NCI-H128 (cell line): ENCODE measurements around the gene TOR1AIP2.
"Not testable (repeated sequence)": the region's sequence is repeated elsewhere in the genome, so short reads cannot be mapped to it uniquely, and the experiment has no call there.

Experiments used
- DNase-seq: peaks from one replicate; lab custom pipeline; 2025; ENCODE audit not compliant: unreplicated experiment; lab: John Stamatoyannopoulos, UW

TOR1AIP2 gene

DNA sequence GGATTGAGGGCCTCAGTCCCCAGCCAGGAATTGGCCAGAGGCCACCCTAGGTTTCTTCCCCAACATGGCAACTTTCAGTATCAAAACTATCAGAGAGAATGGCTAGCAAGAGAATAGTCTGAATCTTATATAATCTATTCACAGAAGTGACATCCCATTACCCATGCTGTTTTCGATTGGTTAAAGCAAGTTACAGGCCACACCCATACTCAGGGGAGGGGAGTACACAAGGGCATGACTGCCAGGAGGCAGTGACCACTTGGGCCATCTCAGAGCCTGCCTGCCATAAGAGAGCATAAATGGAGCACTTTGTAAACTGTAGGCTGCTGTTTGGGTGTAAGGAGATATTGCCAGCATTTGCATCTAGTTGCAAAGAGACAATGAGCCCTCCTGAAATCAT, 69.1 kb downstream of the TOR1AIP2 start:
- no peak for DNase-seq

DNA sequence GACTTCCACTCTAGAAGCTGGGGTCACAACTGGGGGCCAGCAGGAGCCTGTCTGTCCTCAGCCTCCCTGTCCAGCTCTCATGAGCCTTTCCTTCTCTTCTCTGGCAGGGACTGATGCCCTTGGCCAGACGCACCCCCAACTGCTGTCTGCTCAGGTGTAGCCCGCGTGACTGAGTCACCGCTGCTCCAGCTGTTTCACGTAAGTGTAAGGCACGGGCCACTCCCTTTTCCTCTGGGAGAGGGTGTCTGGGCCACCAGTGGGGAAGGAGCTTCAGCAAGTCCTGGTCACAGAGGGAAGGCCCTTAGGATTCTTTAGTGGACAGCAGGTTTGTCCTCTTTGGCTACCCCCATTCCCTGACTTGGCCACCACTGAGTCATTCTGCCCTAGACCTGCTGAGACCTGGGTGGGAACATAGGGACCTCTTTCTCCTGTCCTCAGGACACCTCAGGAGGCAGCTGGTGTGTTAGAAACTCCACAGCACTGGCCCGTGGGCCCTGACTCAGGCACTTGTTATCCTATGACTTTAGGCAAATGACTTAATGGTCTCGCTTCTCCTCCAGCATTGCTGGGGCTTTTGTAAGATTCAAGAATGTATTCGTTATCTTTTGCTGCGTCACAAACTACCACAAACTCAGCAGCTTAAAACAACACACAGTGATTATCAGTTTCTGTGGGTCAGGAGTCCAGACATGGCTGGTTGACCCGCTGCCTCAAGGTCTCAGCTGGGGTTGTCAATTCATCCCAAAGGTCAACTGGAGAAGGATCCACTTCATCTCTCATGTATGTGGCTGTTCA, 69.7 kb downstream of the TOR1AIP2 start:
- DNase-seq = no peak

DNA sequence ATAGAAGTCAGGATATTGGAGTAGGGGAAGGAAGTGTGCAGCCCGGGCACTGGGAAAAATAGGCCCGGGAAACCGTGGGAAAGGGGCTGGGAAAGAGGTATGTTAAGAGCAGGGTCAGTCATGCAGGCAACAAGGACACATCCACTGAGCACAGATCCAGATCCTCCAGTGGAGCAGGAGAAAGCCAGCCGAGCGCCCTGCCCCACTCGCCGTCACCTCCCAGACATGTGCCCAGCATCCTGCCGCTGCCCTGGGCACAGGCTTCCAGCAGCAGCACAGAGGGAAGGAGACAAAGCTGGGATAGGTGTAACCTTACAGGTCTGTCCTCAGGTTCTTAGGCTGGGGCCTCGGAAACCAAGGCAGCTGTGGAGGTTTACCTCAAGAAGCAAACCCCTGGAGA, 70.3 kb downstream of the TOR1AIP2 start:
- no peak for DNase-seq

DNA sequence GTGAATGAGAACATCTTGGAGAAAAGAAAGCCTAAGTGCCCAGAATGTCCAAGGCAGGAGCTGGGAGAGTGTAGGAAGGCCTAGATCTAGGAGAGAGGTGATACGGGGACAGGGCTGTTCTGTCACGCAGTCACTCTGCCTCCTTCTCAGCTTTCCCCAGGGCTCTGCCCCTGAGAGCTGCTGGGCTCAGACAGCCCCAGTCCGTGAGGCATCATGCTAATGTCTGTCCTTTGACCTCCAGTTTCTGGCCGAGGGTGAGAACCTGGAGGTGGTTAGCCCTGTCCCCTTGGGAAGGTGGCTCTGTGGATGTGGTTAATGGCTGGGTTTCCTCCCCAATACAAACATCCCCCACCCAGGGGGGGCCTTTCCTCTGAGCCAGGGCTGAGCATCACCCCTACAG, 71.3 kb downstream of the TOR1AIP2 start:
- DNase-seq = no peak

DNA sequence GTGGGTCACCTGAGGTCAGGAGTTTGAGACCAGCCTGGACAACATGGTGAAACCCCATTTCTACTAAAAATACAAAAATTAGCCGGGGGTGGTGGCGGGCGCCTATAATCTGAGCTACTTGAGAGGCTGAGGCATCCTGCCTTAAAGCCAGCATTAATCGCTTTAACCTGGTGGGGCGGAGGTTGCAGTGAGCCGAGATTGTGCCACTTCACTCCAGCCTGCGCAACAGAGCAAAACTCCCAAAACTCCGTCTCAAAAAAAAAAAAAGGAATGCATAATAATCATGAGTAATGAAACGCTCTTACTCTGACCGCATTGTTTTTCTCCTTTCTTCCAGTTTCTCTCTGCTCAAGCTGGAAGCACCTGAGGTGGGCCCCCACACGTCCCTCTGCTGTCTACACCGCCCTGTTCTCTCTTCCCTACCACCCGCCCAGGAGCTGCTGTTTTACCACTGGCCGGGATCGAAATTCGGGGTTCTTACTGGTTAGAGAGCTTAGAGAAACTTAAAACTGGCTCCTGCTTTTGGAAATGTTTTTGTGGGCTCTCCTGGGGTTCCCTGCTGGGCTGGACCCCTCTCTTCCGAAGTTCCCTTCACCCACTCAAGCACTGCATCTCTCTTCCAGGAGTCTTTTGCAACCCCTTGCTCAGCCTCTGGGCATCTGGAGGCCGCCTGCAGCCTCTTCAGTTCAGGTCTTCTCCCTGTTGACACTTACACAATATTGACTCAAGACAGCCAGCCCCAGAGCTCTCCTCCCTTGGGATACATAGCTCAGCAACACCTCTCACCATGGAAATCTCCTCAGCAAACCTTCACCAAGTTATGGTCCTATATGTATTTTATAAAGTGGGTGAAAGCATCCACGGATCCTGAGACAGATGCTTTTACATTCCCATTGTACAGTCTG, 72.1 kb downstream of the TOR1AIP2 start:
- DNase-seq = no peak

DNA sequence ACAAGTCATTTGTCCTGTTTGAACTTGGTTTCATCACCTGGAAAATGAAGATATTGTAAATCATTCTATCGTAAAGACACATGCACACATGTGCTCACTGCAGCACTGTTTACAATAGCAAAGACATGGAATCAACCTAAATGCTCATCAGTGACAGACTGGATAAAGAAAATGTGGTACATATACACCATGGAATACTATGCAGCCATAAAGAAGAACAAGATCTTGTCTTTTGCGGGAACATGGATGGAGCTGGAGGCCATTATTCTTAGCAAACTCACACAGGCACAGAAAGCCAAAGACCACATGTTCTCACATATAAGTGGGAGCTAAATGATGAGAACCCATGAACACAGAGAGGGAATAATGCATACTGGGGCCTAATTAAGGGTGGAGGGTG, 73.2 kb downstream of the TOR1AIP2 start:
- not testable (repeated sequence) for DNase-seq

DNA sequence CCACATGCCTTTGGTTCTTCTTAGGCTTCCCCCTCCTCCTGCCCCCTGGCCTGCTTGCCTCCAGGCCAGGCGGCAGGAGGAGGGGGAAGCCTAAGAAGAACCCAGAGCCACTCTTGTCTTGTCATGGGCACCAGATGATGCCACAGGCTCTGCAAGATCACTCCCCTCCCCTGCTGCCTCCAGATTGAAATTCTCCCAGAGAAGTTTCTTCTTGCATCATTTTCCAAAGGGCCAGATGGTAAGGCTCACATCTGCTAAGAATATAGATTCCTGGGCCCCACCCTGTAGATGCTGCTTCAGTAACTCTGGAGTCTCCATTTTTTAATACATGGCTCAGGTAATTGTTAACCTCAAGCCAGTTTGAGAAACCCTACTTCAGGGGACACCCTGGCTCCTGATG, 73.7 kb downstream of the TOR1AIP2 start:
- no peak for DNase-seq

DNA sequence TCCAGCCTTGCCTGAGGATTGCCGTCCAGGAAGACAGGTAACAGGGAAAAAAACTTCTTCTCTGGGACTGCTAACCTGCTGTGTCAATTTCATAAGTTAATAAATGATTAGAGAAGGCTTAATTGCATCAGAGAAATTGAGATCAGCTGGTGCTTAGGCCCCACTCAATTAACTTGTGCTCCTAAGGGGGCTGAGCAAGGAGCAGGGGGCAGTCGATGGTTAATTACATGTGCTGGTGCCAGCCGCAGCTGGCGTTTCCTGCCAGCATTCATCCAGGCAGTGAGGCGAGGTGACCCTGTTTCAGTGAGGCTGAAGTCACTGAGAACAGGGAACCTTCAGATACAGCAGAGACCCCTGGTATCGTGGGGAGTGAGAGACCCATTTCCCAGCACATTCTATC, 74.5 kb downstream of the TOR1AIP2 start:
- no peak for DNase-seq

DNA sequence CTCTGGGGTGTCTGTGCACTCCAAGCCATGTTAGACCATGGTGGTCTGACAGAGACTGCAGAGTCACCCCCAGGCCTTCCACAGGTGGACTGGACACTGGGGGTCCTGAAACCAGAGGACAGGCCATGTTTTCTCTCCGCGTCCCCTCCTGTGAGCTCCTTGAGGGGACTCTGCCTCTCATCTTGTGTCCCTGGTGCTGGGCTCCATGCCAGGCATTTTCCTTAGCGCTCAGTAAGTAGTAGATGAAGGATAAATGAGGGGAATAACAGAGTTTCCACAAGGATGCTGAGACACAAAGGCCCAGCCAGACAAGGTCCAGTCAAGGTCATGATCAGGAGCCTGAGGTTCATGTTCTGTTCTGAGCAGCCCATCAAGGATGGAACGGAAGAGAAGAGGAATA, 77.1 kb downstream of the TOR1AIP2 start:
- DNase-seq = no peak

DNA sequence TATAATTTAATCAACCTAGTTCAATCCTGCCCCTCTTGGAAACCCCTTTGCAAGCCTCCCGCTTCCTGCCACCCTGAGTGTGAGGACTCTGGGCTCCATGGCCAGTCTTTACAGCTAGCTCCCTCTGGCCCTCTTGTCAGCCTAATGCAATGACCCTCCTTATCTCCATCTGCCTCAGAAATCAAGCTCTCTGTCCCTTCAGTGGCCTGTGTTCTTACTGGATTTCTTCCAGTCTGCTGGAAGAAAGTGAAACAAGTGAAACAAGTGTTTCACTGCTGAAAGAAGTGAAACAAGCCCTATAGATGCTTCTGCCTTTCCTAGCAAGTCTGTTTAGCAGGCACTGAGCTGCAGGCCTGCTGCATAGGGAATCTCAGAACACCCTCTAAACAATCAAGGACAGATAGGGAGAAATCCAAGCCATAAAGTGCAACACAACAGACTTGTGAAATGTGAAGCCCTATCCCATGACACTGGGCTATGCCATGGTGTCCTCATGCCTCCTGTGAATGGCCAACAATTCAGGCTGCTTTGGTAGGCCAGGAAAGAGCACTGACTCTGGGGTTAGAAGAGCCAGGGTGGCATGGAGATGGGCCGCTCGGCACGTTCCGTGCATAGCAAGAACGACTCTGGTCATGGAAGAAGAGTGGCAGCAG, 78.6 kb downstream of the TOR1AIP2 start:
- DNase-seq = no peak

DNA sequence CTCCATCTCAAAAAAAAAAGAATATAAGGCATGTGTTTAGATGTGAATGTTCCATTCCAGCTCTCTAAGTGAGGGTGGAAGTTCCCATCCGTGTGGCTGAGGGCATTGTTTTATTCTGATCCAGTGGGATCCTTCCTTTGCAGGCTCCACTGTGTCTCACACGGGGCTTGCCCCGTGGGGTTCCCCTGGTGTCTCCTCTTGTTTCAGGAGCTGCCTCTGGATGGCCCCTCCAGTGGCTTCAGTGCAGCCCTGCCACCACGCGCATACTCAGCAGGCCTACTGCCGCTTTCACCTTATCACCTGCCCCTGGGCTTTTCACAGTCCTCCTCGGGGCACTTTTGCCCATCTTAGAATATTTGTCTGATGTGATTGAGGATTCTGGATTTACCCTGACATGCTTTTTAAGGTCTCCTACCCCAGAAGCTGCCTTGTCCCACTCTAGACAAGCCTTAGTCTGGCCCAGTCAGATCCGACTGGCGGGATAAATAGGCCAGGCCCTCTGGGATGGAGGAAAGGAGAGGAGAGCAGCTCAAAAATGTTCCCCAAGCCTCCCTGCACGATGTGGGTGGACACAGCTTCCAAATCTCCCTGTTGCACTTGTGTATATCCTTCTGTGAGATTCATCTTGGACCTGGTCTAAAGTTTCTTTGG, 79.3 kb downstream of the TOR1AIP2 start:
- no peak for DNase-seq

DNA sequence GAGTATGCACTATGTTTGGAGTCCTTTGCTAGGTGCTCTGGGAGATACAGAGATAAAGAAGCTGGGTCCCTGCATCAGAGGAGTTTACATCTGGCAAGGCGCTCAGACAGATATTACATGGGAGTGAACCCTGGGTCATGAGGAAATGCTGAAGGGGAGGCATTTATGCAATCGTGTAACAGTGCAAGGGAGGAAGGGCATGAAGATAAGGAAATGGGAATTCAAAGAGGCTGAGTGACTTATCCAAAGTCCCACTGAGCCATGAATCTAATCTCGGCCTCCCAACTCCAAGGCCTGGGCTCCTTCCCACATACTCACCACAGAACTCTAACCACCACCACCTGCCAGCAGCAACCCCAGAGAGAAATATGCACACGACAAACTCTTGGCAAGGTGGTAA, 82.9 kb downstream of the TOR1AIP2 start:
- no peak for DNase-seq

DNA sequence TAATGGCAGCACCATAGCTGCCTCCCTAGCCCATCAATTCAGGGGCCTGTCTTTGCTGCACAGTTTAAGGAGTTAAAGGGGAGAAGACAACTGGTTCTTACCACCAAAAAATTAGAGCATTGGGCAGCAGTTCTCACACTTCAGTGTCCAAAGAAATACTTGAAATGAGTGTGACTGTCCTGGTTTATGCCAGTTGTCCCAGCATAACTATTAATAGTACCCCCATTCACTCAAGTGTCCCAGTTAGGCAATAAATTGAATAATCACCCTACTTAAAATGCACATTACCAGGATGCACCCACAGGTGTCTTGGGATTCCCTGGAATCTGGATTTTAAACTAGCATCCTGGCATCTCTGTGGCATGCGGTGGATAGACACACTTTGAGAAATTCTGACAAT, 83.5 kb downstream of the TOR1AIP2 start:
- DNase-seq = no peak

DNA sequence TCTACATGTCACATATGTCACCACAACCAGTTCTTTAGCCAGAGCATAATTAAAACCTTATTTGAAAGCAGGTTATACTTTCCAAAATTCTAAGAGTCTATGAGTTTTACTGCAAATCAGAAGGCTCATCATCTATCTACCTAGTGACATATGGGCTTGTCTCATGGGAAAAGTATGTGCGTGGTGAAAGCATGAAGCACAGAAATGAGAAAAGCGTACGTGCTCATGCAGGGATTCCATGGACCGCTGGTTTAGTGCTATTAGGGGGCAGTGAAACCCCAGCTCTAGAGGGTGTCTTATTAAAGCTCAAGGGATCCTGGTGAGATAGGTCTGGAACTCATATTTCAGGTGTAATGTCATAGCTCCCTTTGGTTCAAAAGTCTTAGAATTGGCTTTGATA, 84.3 kb downstream of the TOR1AIP2 start:
- DNase-seq = no peak
